OCI-LY7 (cell line): ENCODE results near the gene TRNAU1AP.

Source experiments
- EZH2phosphoT487 ChIP-seq: fragments of 200-600 bp; sonication (generic); IDR thresholded peaks from 2 replicates; pipeline ENCODE4 v1.6.1; 2018; ENCODE audit warnings: low read depth, borderline replicate concordance, mild to moderate bottlenecking, mixed run types, antibody characterized with exemption, low read length, moderate library complexity, mixed read lengths
- TF ChIP-seq, protein P1 (sequence below): fragments of 200-600 bp; sonication (generic); conservative IDR thresholded peaks from 2 replicates; pipeline ENCODE4 v1.5.1; 2014; ENCODE audit warnings: mild to moderate bottlenecking, antibody characterized with exemption, low read length, moderate library complexity, mixed read lengths

DNA sequence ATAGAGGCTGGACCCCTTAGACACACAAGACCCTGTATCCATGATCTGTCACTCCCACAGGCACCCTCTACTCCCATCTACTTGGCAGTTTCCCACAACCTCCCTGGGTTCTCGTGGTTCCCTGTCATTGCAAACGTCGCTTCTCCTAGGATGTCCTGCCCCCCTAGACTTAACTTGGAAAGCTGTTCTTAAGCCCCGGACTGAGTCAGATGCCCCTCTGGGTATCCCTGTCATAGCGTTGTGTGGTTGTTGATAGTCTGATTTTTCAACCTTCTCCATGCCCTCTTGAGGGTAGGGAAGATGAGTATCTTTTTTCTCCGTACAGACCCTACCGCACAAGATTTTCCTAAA lies 35.3 kb upstream of the TRNAU1AP start:
- TF ChIP-seq, protein P1, sequence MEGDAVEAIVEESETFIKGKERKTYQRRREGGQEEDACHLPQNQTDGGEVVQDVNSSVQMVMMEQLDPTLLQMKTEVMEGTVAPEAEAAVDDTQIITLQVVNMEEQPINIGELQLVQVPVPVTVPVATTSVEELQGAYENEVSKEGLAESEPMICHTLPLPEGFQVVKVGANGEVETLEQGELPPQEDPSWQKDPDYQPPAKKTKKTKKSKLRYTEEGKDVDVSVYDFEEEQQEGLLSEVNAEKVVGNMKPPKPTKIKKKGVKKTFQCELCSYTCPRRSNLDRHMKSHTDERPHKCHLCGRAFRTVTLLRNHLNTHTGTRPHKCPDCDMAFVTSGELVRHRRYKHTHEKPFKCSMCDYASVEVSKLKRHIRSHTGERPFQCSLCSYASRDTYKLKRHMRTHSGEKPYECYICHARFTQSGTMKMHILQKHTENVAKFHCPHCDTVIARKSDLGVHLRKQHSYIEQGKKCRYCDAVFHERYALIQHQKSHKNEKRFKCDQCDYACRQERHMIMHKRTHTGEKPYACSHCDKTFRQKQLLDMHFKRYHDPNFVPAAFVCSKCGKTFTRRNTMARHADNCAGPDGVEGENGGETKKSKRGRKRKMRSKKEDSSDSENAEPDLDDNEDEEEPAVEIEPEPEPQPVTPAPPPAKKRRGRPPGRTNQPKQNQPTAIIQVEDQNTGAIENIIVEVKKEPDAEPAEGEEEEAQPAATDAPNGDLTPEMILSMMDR: no peak
- no peak for TF ChIP-seq EZH2phosphoT487
